Kidney (tissue), 14 donors: ENCODE measurements around the gene CCDC185. TPM values are rescaled to one million over a fixed set of nuclear protein-coding genes. Genes with fewer than 3 reads are reported as not detected.

ENCODE experiments used
- DNase-seq, 5 donors: peaks; one replicate each; pipeline ENCODE4 v3.0.0-alpha.2; 2013 to 2020
- FAIRE-seq: peaks from 2 replicates; lab custom pipeline; 2012; peaks lifted over from hg19 to GRCh38; lab: Jason Lieb, UNC
- H3K27ac ChIP-seq, 2 donors: one replicate each; pipeline ENCODE4 v1.7.0; 2013; ENCODE audit warnings: low read depth in 2 of 2, low read length in 2 of 2, inconsistent platforms in 1 of 2
- H3K27me3 ChIP-seq: one replicate; pipeline ENCODE4 v1.7.1; 2013; ENCODE audit warnings: low read length, inconsistent platforms; ENCODE audit not compliant: control insufficient read depth, insufficient read depth
- H3K36me3 ChIP-seq, 3 donors: one replicate each; pipeline versions ENCODE4 v1.7.0 to v1.7.1; 2013; ENCODE audit warnings: low read length in 3 of 3, control low read depth in 1 of 3, inconsistent platforms in 1 of 3; ENCODE audit not compliant: insufficient read depth in 3 of 3, control insufficient read depth in 2 of 3
- H3K4me1 ChIP-seq, 3 donors: one replicate each; pipeline versions ENCODE4 v1.7.0 to v1.7.1; 2013; ENCODE audit warnings: low read length in 3 of 3, inconsistent platforms in 1 of 3, low read depth in 1 of 3; ENCODE audit not compliant: control insufficient read depth in 2 of 3, insufficient read depth in 2 of 3
- H3K4me3 ChIP-seq, 3 donors: one replicate each; pipeline versions ENCODE4 v1.7.0 to v1.8.1; 2013; ENCODE audit warnings: low read length in 3 of 3, control low read depth in 1 of 3, inconsistent platforms in 1 of 3
- H3K9ac ChIP-seq, 3 donors: one replicate each; pipeline versions ENCODE4 v1.7.0 to v1.7.1; 2013; ENCODE audit warnings: low read length in 3 of 3, control low read depth in 1 of 3, inconsistent platforms in 1 of 3
- H3K9me3 ChIP-seq, 3 donors: one replicate each; pipeline versions ENCODE4 v1.7.0 to v1.7.1; 2013; ENCODE audit warnings: low read length in 3 of 3, control low read depth in 1 of 3, inconsistent platforms in 1 of 3; ENCODE audit not compliant: control insufficient read depth in 2 of 3, insufficient read depth in 1 of 3
- CTCF ChIP-seq: IDR thresholded peaks from 3 replicates; pipeline ENCODE4 v1.5.1; 2012; ENCODE audit warnings: mild to moderate bottlenecking, moderate library complexity, borderline replicate concordance; ENCODE audit not compliant: insufficient read depth; ENCODE audit errors: extremely low read depth
- intact Hi-C: fragments of 100-400 bp; cut with DNase I; formaldehyde crosslinking; loops from one replicate; pipeline ENCODE4 v1.11.1; 2022
- polyA plus RNA-seq: library from polyadenylated mRNA; stranded (reverse); fragments of 350-450 nt; fragmentation: Illumina TruSeq; extraction: RNeasy Lipid Tissue Mini Kit (QIAGEN cat#74804); gene quantifications from one replicate; pipeline ENCODE4 v1.2.3, GENCODE V29; 2014; ENCODE audit warnings: low read depth, low replicate concordance; ENCODE audit not compliant: insufficient read depth
- total RNA-seq: library from RNA; stranded (reverse); fragmentation: NEBNext Ultra II Directional; extraction: Animal tissue kit (Norgen Biotek cat#: 25700); gene quantifications from one replicate; pipeline ENCODE4 v1.2.1, GENCODE V29; 2021
- donor health status: control.
- donor health status: control.
- donor health status: control.
- donor health status: control.
- donor health status: control.
- donor health status: DM: yes; HTN: yes; CAD: no.
- donor health status: Normal renal cell carcinoma (clear cell type).

Gene CCDC185
- total and polyA plus RNA-seq, 2 donors from 2014 or later, result 0.13 TPM; not detected in 1

GRCh38 chr1:223349241-223349640, 44.0 kb upstream of the CCDC185 start:
- Histone ChIP-seq H3K4me3 (no peak overlapping the region), H3K27ac (no peak overlapping the region), H3K9ac (no peak overlapping the region), H3K27me3 (no peaks in the 10 kb centered on the region), H3K9me3 (no peaks in the 10 kb centered on the region), H3K36me3 (no peaks in the 10 kb centered on the region), H3K4me1 (no peaks in the 10 kb centered on the region)
- intact Hi-C loops, result no loop called here
- DNase-seq (no peak), FAIRE-seq (no peak)
- no peak for TF ChIP-seq CTCF

DNA sequence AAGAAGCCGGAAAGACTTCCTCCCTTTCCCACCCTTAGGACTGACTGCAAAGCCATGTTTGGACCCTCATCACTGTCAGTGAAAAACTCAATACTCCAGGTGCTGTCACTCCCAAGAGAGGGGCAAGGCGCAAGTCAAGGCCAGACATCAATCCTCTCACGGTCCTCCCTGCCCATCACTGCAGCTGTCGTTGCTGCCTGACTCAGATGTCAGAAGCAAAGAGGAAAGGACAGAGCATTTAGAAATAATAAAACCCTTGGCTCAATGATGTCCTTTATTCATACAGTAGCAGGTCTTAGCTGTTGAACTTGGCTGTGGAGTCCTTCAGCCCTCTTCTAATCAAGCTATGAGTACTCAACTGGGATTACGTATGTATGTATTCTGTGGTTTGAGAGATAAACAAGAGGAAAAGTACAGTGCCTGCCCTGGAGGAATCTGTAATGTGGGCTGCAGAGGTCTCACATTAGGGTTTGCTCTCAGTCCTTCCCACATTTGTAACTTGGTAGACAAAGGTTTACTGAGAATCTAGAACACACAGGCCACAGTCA, 42.8 kb upstream of the CCDC185 start:
- no peak for TF ChIP-seq CTCF
- intact Hi-C loops, result no loop called here
- Histone ChIP-seq H3K9ac (no peak overlapping the region), H3K27ac (no peak overlapping the region), H3K36me3 (no peaks in the 10 kb centered on the region), H3K4me3 (no peak overlapping the region), H3K4me1 (no peaks in the 10 kb centered on the region), H3K27me3 (no peaks in the 10 kb centered on the region), H3K9me3 (no peaks in the 10 kb centered on the region)
- DNase-seq (no peak), FAIRE-seq (no peak)

GRCh38 chr1:223352944-223353343, 40.3 kb upstream of the CCDC185 start:
- no peak for DNase-seq
- no peaks in the 10 kb centered on the region for H3K4me1 ChIP-seq
- no peaks in the 10 kb centered on the region for H3K36me3 ChIP-seq
- intact Hi-C loops, result no loop called here
- no peak for TF ChIP-seq CTCF
- no peak overlapping the region for H3K27ac ChIP-seq
- FAIRE-seq, result no peak
- no peak overlapping the region for H3K4me3 ChIP-seq
- H3K27me3 ChIP-seq, result no peaks in the 10 kb centered on the region
- no peak overlapping the region for H3K9ac ChIP-seq
- H3K9me3 ChIP-seq, result no peaks in the 10 kb centered on the region

- no peaks in the 10 kb centered on the region for H3K36me3 ChIP-seq
- TF ChIP-seq CTCF, result no peak
- H3K9ac ChIP-seq, result no peak overlapping the region
- FAIRE-seq, result no peak
- intact Hi-C loops, result no loop called here
- no peaks in the 10 kb centered on the region for H3K9me3 ChIP-seq
- no peaks in the 10 kb centered on the region for H3K27me3 ChIP-seq
- no peak overlapping the region for H3K4me3 ChIP-seq
- no peak overlapping the region for H3K27ac ChIP-seq
- H3K4me1 ChIP-seq, result no peaks in the 10 kb centered on the region
- no peak for DNase-seq
Observed at GRCh38 chr1:223353939-223354338, 39.3 kb upstream of the CCDC185 start.
